ENCODE measurements around the gene PLCH1.

DNA sequence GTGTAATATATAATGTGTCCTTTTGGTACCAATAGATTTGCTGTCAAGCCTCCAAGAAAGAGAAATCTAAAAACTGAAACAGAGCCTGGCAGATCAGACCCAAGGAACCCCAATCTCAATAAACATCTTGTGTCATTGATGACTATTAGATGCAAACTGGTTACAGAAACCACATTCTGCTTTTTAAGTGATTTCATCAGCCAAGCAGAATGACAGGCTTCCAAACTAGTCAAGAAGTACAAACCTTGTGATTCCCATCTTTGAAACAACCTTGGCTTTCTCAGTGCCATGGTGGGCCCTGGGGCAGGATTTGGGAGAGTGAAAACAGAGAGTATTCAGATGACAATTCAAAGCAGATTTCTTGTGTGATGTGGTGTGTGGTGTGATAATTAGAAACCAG, 405.8 kb downstream of the PLCH1 start:
- no peak for TF ChIP-seq POLR2A (IDR thresholded peaks at IDR 0.05)
- TF ChIP-seq, protein P1, sequence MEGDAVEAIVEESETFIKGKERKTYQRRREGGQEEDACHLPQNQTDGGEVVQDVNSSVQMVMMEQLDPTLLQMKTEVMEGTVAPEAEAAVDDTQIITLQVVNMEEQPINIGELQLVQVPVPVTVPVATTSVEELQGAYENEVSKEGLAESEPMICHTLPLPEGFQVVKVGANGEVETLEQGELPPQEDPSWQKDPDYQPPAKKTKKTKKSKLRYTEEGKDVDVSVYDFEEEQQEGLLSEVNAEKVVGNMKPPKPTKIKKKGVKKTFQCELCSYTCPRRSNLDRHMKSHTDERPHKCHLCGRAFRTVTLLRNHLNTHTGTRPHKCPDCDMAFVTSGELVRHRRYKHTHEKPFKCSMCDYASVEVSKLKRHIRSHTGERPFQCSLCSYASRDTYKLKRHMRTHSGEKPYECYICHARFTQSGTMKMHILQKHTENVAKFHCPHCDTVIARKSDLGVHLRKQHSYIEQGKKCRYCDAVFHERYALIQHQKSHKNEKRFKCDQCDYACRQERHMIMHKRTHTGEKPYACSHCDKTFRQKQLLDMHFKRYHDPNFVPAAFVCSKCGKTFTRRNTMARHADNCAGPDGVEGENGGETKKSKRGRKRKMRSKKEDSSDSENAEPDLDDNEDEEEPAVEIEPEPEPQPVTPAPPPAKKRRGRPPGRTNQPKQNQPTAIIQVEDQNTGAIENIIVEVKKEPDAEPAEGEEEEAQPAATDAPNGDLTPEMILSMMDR (IDR thresholded peaks at IDR 0.05), result no peak

All from ovary (tissue), 3 donors.